Fibroblast of peridontal ligament (primary cell): ENCODE data around the gene DUS1L.

Experiments used
- DNase-seq: peaks from one replicate; pipeline ENCODE4 v3.0.0-alpha.2; 2010; ENCODE audit errors: extremely low read depth

Gene DUS1L

GRCh38 chr17:82023447-82024241, 42.0 kb downstream of the DUS1L start:
- DNase-seq: no peak

- DNase-seq: peak; percentile 98
Measured at GRCh38 chr17:82022981-82023446, 42.6 kb downstream of the DUS1L start, which contains the start of gene LRRC45. Gene LRRC45, plus strand, starts transcription at chr17:82023305. Its CDS starts 339 bp downstream, at chr17:82023644.

DNA sequence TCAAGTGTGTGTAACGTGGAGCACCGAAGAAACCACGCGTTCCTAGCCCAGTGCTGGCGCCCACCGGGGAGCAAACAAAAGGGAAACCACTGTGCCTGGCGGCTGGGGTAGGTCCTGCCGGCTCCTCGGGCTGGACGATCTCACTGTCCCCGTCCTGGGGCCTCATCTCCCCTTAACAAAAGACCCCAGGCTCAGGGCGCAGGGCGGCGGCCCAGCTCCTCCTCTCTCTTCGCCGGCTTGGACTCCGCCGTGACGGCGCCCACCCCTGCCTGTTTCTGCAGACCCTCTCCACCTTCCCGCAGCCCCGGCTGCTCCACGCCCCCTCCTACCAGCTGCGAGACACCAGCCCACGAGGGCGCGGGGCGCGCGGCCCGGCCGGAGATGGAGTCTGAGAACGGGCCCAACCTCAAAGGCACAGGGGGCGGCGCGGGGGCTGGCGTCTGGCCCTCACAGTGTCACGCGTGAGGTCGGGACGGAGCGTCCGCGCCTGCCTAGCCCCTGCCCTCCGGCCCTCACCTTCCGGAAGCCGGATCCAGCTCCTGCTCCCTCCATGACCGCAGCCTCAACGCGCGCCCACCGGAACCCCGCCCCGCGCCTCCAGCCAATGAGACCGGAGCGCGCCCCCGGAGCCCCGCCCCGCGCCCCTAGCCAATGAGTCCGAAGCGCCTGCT, 43.2 kb downstream of the DUS1L start, which contains the start of gene CENPX:
Gene CENPX, minus strand, starts transcription at position 569 of the 671 bp plus-strand sequence. Its CDS starts 17 bp downstream, at position 552.
- no peak for DNase-seq

DNA sequence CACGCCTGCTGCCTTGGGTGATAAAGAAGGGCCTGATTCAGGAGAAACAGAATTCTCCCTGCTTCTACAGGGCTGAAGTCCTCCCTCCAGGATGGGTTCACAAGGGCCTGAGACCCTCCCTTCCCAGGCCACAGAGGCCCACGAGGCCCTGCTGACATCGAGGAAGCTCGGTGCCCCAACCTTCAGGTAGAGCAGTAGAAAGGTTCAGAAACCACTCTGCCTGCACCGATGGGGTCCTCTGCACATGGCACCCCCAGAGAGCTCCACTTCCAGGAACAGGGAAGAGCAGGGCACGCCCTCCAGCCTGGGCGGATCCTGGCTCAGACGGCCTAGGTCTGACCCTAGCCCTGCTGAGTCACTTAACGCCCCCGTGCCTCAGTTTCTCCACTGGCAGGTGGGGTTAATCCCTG, 43.7 kb downstream of the DUS1L start:
- no peak for DNase-seq

GRCh38 chr17:82021107-82021899, 44.3 kb downstream of the DUS1L start:
- peak; percentile 75 for DNase-seq

GRCh38 chr17:82020572-82021106, 45.0 kb downstream of the DUS1L start:
- DNase-seq: no peak

DNA sequence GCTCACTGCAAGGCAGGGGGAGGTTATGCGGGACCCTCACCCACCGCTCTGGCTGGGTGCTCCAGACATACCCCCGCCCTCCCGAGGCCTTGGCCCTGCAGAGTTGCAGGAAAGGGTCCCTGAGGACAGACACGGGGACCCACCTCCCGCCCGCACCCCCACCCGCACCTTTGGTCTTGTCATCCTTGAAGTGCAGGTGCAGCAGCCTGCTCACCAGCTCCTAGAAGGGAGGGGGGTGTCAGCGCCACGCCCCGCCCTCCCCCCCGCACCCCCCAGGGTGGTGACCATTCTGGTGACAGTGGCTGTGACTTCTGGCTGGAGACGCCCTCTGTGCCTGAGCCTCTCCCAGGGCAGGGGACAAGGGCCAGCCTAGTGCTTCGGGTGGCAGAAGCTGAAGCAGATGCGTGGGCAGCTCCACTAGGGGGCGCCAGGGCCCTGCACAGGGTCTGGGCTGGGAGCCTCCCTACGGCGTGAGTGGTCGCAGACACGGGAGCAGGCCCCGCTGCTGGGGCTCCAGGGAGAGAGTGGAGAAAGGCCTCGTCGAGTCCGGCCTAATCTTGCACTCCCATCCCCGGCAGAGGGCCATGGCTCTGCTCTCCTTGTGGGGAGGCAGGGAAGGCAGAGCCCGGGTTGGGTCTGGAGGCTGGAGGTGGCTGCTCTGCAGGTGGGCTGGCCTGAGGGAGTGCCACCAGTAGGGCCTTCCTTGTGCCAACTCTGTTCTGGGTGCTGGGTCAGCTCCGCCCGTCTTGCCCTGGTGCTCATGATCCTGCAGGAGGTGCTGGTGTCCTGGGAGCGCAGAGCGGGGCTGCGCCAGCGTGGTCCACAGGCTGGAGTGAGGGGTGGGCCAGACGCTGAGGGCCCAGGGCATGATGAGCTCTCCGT, 45.7 kb downstream of the DUS1L start:
- DNase-seq: no peak

- DNase-seq: no peak
Measured at GRCh38 chr17:82018989-82019689, 46.5 kb downstream of the DUS1L start.

DNA sequence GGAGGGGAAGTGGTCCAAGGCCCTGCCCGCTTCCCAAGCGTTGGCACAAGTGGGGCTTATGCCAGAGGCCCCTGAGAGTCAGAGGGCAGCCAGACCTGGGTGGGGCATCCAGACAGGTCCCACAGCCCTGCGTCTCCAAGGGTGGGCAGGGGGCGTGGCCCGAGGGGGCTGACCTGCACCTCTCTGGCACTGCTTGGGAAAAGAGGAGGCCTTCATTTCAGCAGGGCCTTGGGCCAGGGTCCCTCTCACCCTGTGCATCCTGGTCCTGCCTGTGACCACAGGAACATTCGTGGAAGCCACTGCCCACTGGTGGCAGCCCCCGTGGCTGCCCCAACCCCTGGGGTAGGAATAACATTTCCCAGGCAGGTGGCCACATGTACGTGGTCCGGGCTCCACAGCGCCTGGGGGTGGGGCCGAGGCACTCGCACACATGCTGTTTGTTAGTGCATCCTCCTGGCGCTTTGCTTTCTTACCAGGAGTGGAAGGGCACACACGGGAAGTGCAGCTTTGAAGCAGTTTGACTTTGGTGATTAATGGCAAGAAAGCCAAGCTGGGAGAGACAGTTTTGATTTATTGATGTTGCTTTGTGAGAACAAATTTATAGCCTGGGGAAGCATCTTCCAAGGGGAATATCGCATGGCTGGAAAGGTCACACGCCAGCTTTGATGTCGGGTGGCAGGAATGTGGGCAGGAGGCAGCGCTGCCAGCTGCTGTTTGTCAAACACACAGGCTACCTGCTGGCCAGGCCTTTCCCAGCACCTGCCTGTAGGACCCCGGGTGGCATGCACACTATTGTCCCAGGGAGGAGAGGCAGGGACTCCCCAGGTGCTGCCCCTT, 47.2 kb downstream of the DUS1L start:
- no peak for DNase-seq

GRCh38 chr17:82017612-82018151, 47.9 kb downstream of the DUS1L start:
- no peak for DNase-seq

GRCh38 chr17:82016875-82017459, 48.6 kb downstream of the DUS1L start:
- no peak for DNase-seq

DNA sequence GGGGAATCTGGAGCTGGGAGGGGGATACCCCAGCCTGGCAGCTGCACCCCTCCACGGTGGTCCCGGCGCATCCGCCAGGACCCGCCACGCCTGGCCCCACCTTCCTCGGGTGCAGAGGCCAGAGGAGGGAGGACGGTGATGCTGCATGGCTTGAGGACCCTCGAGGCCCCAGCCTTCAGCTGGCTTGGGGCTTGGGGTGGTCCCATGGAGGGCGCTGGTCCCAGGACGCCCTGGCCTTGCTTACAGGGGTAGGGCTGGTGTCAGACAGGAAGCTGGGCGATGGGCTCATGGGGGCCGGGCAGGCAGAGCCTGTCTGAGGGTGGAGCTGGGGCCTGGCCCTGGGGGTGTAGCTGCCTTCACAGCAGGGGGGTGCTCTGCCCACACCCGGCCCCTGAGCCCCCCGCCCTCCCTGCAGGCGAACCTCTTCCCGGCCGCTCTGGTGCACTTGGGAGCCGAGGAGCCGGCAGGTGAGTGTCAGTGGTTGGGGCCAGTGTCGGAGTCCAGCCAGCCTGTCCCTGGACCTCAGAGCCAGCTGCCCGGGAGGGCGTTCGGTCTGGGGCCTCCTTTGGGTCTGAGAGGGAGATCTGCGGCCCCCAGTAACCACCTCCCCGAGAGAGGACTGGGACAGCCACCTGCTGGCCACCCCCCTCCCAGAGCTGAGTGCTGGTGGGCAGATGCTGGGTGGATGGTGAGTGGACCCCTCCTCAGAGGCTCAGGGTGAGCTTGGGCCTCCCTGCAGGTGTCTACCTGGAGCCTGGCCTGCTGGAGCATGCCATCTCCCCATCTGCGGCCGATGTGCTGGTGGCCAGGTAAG, 49.3 kb downstream of the DUS1L start:
- DNase-seq: no peak

DNA sequence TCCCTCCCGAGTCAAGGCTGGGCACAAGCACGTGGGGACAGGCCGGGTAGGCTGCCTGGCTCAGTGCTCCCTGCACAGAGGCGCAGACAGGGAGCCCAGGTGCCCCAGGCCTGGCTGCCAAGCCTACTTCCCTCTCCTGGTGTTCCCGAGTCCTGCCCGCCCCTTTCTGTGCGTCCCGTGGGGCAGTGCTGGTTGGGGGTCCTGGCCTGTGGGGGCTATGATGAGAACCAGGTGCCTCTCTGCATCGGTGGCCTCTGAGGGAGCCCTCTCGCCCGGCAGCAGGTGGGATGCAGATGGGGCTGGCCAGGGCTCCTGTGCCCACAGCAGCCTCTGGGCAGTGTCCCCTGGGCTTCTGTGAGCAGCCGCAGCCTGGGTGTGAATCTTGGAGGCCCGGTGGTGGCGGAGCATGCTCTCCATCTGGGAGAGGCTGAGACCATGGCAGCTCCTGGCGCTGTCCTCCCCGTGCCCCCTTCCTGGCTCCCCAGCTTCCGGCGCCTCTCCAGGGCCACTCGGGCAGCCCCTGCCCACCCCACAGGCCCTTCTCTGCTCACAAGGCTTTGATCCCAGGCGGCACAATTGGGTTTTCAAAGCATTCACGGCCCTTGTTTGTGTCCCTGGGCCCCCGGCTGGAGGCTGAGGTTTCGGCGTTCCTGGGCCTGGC, 50.2 kb downstream of the DUS1L start:
- no peak for DNase-seq

- no peak for DNase-seq
Measured at GRCh38 chr17:82014971-82015310, 50.7 kb downstream of the DUS1L start.

GRCh38 chr17:82014432-82014831, 51.2 kb downstream of the DUS1L start:
- DNase-seq: no peak

GRCh38 chr17:82013772-82014321, 51.8 kb downstream of the DUS1L start:
- DNase-seq: no peak

GRCh38 chr17:82013341-82013740, 52.3 kb downstream of the DUS1L start:
- DNase-seq: no peak
